ENCODE results near the gene CALHM1.

Gene CALHM1

DNA sequence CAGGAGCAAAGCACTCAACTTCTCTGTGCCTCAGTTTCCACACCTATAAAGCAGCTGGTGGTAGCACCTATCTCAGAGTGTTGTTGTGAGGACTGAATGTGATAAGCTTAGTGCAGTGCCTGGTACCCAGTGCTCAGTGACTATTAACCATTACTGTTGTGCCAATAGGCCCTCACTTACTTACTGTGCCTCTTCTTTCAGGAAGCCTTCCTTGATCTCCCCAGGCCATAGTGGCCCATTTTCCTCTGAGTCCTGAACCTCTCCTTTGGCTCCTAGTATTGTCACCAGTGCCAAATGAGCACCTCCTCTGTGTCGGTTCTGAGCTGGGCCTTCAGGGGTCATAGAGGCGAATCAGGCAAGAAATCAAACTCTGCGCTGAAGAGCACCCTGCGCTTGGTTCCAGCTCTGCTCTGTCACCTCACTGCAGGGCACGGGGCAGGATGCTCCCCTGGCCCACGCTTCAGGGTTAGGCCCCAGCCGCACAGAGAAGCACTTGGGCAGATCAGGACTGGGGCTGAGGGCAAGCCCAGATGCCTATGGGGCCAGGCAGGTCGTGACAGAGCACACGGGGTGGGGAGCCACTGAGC lies 2.5 kb downstream of the CALHM1 start:
- no peak for DNase-seq (ENCODE audit: low read depth in 1 of 2, low spot score in 1 of 2)

DNA sequence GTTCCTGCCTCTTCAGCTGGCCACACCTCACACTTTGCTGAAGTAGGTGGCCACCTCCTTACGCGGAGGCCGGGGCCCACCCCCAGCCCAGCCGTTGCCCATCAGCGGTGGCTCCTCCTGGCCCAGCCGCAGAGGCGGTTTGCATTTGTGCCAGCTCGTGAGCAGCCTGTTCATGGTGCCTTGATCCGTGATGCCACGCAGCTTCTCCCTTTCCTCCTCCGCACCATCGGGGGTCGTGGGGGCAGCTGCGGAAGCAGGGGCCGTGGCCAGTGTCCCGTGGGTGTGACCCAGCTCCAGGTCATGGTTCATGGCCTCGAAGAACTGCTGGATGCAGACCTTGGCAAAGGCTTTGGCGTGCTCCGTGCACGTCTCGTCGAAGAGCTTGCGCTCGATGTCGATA lies 3.5 kb downstream of the CALHM1 start:
- no peak for DNase-seq (ENCODE audit: low read depth in 1 of 2, low spot score in 1 of 2)

DNA sequence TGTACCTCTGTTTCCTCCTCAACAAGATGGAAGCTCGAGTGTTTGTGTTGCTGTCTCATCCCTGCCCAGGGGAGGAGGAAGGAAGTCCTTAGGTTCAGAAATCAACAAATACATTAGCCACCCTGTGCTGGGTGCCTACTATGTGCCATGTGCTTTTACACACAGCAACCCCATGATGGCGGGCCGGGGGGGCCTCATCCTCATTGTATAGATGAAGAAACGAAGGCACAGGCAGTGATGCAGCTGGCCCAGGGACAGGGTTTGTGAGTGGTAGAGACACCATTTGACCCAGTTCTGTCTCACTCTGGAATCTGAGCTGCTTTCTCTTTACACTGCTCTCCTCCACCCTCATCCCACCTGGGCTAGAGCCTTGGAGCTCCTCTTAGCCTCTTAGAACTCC lies 4.7 kb downstream of the CALHM1 start:
- no peak for DNase-seq (ENCODE audit: low read depth in 1 of 2, low spot score in 1 of 2)

DNA sequence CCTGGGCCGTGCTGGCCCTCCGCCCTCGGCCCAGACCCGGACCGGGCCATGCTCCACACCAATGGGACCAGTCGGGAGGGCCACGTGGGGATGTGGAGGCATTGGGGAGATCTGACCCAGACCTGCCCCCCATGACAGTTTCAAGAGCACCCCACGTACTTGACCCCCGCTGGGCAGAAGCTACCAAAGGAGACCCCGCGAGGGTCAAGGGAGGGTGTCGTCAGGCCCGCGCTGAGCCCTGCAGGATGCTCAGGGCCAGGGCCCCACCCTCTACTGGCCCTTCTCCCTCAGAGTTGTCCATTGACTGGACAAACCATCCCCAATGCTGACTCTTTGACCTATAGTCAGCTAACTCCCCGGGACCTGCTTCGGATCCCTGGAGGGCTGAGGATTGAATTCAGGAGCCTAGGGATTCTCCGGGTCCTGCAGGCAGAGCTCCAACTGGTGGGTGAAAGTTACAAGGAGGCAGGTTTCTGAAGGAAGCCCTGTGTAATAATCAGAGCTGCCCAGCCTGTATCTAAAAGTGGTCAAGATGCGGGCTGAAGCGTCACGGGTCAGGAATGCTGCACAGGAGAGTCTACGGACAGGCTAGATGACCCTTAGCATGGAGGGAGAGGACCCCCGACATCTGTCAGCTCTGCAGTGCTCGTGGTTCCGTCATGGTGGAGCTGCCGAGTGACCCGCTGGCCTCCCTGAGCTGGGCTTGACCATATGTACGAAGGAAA lies 6.0 kb downstream of the CALHM1 start:
- DNase-seq (ENCODE audit: low read depth in 1 of 2, low spot score in 1 of 2): no peak

DNA sequence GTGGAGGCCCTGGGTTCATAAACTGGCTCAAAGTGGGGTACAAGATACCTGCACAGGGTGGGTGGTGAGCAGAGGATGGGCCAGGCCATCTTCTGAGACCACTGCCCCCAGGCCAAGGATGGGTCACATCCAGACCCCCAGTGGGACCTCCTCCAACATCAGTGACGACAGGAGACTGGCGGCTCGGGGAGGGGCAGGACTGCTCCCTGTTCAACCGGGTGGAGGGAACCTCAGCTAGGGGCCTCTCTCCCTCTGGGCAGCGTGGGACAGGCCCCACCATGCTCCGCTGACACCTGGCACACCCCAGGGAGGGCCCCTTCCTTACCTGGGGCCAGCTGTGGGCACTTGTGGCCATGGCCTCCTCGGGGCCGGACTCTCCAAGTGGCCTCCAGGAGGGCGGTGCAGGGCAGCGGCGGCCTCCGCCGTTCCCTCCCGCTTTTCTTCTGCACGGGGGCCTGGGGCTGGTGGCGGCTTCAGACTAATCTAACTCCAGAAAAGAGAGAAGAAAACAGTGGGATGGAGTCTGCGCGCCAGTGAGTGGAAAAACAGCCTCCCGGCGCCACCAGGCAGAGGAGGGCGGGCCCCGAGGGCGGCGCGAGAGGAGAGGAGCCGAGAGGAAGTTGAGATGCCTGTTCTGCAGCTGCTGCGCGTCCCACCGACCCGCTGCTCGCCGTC lies 6.7 kb downstream of the CALHM1 start, which contains the start of gene CALHM2:
Gene CALHM2 (minus strand): TSS at position 540 of the 675 bp plus-strand sequence. CDS start 2,429 bp downstream, outside the sequence.
- DNase-seq (ENCODE audit: low read depth in 1 of 2, low spot score in 1 of 2): peak; percentile 33 to 35

DNA sequence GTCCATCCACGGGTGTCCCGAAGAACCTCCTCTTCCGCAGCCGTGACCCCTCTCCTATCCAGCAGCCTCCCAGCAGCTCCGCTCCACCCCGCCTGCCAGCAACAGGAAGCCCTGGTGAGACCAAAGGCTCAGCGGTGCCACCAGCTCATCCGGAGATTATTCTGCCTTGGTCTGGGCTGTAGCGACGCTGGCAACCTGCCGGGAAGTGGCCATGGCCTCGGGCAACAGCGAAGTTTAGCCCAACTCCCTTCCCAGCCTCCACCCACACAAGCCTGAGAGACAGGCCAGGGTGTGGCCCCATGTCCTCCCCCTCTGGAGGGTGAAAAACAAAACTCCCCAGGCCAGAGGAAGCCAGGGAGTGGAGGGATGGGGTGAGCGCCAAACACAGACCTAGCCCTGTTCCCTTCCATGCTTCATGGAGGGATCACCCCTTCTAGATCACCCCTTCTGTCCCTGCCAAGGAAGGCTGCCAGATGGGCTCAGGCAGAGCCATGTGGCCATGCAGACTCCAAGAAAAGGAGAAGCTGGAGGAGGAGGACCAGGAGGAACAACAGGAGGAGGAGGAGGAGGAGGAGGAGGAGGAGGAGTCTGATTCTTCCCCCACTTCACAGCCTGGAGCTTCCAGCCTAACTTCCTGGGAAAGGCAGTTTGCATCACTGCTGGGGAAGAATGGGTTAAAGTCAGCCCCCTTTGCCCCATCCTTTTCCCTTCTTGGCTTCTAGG lies 7.4 kb downstream of the CALHM1 start:
- peak in 1 of 2 donors; percentile 19 for DNase-seq (ENCODE audit: low read depth in 1 of 2, low spot score in 1 of 2)

DNA sequence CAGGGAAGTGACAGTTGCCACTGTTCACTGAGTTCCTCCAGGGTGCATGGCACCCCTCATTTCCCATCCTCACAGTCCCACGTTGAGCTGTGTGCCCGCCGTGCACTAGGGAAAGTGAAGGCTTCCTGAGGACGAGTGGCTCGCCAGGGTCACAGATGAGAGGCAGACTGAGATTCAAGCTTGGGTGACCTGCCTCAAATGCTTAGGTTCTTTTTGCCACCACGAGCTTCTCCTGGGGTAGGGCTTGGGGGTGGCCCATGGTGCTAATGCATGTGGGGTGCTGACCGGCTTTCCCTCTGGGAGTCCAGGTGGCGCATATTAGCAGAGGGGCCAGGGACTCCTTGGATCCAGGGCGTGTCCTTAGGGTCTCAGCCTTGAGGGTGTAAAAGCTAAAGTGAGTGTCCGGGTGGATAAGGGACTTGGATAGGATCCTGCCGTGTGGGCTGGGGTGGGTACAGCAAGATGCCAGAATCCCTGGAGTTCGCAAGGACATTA lies 8.5 kb downstream of the CALHM1 start:
- DNase-seq (ENCODE audit: low read depth in 1 of 2, low spot score in 1 of 2): no peak

DNA sequence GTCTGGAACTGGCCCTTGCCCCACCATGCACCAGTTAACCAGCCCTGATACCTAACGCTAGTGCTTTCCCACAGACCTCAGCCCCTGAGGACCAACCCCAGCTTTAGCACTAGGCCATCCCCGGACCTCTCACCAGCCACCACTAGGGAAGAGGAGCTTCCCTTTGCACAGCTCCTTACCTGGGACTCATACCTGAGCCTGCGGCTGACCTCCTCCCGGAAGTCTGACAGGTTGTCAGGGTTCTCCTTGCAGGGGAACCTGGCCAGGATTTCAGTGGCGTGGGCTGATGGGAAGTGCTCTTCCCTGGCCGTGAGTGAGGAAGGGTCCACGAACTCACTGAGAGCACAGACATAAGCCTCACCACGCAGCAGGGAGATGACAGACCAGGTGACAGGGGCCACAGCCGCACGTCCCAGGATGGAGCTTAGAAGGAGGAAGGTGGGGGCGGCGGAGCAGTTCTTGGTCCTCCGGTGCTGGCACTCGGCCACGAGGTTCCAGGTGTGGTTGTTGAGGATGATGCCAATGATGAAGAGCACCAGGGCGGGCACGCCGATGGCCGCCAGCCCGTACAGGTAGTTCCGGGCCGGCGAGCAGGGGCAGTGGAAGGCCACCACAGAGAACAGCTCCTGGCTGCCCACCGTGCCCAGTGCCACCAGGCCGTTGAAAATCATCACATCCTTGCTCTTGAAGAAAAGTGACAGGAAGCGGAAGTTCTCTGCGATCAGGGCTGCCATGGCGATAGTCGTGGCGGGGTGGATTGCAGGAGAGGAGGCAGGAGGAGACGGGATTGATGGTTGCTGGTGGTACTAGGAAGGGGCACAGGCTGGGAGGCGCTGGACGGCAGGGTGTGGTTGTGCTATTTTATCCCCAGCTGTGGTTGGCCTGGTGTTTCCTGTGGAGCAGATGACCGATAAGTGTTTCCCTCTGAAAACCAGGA lies 9.2 kb downstream of the CALHM1 start:
- DNase-seq (ENCODE audit: low read depth in 1 of 2, low spot score in 1 of 2): no peak

DNA sequence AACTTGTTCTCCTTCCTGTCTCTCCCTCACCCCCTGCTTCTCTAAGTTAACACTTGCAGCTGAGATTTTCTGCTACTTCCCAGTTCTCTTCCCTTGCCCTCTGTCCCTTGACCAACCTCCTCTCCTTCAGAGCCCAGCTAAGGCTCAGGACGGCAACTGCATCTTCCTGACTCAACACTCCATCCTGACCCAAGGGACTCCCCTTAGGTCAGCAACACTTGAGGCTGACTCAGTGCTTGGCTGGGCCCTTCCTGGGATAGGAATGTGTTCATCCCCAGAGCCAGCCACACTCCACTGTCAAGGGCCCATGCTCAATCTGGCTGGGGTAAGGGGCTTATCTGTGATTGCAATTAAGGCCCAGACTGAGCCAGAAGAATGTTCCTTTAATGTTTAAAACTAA lies 10.0 kb downstream of the CALHM1 start:
- no peak for DNase-seq (ENCODE audit: low read depth in 1 of 2, low spot score in 1 of 2)

DNA sequence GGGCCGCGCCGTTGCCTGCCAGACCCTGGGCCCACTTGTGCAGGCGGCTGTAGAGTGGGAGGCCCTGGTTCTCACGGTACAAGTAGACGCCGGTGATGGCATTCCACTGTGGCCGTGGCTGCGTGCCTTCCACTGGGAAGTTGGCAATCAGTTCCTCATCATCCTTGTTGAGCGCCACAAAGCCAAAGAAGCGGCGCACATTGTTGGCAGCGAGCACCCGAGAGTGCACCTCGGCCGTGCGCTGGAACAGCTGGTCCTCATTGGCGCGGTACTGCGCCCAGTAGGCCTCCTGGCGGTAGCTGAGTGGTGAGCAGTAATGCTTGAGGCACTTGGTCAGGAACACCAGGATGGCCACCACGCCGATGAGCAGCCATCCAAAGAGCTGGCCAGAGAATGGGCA lies 11.5 kb downstream of the CALHM1 start:
- DNase-seq (ENCODE audit: low read depth in 1 of 2, low spot score in 1 of 2): no peak

DNA sequence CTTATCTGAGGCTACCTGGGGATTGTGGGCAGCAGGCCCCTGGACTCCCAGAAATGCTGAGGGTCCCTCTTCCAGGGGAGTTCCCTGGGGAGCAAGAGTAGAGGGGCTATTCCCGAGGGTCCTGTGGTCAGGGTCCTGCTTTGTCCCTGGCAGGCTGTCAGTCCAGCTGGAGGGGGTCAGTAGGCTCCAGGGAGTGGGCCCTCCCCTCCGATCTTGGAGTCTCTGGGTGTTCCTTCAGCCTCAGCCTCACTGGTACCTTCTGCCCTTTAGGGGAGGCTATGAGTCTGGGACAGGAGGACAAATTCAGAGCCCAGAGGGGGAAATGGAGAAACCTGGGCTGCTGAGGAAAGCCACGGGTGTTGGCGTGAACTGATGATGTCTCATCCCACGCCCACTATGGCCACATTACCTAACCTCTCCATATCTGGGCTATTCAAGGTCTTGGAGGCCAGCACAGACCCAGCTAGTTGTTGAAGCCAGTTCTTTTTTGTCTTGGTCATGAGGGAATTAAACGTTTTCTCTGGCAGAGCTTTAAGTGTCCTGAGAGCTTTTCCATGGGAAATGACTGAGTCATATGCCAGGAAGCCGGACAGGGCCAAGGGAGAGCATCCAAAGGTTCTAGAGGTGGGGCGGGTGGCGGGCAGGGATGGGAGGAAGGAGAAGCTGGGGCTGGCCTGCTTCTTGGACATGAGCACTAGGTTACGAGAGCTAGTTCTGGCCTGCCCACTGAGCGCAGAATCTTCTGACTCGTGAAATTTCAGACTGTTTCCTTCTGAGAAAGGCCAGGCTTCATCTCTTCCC lies 12.7 kb downstream of the CALHM1 start:
- no peak for DNase-seq (ENCODE audit: low read depth in 1 of 2, low spot score in 1 of 2)

DNA sequence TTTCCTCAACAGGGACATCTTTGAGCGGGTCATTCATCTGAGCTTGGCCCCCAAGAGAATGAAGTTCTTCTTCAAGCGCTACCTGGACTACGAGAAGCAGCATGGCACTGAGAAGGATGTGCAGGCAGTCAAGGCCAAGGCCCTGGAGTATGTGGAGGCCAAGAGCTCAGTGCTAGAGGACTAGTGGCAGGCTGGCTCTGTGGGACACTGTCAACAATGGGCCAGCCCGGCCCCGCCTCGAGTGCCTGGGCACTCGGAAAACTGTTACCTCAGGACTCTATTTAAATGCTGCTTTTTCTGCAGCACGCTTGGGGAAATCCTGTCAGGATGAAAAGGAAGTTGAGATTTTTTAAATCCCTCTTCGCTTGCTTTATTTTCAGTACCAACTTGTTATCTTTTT lies 13.3 kb downstream of the CALHM1 start:
- DNase-seq (ENCODE audit: low read depth in 1 of 2, low spot score in 1 of 2): no peak

DNA sequence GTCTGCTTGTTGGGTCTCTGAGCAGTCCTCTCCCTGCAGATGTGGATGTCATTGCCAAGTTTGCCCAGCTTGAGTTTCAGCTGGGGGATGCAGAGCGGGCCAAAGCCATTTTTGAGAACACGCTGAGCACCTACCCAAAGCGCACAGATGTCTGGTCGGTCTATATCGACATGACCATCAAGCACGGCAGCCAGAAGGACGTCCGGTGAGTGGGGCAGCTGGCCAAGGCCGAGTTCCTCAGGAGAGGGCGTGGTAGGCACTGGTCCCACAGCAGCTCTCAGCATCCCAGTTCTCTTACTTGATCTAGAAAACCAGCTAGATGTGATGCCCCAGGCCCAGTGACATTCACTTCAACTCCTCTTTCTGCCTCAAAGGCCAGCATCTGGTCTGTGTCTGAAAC lies 14.2 kb downstream of the CALHM1 start:
- DNase-seq (ENCODE audit: low read depth in 1 of 2, low spot score in 1 of 2): no peak

DNA sequence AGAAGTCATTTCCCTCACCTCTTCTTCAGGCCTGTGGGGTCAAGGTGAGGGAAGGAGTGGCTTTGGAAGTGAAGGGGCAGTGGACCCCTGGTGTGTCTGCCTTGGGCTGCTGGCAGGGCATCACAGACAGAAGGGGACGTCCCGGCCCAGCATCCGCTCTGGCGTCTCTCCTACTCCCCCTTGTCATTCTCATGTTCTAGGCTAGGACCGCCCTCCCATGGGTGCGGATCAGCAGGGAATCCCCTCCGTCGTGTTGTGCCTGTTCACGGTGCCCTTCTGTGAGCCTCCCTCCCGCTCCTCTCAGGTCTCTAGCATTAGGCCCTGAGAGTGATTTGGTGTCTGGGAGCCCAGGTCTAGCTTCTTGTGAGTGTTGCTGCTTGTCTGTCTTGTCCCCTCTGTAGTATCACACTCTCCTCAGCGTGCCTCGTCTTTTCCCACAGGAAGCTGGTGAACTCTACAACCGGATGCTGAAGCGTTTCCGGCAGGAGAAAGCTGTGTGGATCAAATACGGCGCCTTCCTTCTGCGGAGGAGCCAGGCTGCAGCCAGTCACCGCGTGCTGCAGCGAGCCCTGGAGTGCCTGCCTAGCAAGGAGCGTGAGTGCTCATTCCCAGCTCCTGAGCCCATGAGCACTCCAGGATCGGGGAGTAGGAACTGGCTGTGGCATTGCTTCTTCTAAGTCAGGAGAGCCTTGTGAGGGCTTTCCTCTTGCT lies 15.1 kb downstream of the CALHM1 start:
- no peak for DNase-seq (ENCODE audit: low read depth in 1 of 2, low spot score in 1 of 2)

DNA sequence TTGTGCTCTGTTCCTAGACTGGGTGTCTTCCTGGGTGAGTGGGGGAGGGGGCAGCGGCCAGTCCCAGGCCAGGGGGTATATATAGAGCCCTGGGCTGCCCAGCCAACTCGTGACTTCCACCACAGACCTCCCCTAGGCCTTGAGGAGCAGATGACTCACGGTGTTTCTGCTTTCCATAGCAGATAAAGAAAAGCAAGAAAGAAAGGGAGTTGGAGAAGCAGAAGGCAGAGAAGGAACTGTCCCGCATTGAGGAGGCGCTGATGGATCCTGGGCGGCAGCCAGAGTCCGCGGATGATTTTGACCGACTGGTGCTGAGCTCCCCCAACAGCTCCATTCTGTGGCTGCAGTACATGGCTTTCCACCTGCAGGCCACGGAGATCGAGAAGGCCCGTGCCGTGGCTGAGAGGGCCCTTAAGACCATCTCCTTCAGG lies 16.7 kb downstream of the CALHM1 start:
- no peak for DNase-seq (ENCODE audit: low read depth in 1 of 2, low spot score in 1 of 2)

DNA sequence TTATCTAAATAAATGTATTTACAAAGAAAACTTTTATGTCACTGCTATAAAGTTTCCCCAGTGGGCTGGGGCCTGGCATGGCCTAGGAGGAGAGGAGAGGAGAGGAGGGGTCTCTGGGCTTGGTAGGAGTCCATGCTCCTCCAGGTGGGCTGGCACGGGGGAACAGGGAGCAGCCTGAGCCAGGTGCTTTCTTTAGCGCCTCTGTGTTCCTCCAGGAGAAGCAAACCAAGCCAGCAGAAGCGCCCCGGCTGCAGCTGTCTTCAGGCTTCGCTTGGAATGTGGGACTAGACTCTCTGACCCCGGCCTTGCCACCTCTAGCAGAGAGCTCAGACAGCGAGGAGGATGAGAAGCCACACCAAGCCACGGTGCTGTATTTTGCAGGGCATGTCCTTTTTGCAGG lies 17.1 kb downstream of the CALHM1 start:
- DNase-seq (ENCODE audit: low read depth in 1 of 2, low spot score in 1 of 2): no peak

DNA sequence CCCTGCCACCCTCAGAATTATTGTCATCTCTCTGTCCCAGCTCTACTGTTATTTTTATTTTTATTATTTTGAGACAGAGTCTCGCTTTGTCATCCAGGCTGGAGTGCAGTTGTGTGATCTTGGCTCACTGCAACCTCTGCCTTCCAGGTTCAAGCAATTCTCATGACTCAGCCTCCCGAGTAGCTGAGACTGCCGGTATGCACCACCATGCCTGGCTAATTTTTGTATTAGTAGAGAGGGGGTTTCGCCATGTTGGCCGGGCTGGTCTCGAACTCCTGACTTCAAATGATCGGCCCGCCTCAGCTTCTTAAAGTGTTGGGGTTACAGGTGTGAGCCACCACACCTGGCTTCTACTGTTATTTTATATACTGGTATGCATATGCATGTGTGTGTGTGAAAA lies 17.5 kb downstream of the CALHM1 start:
- DNase-seq (ENCODE audit: low read depth in 1 of 2, low spot score in 1 of 2): no peak

DNA sequence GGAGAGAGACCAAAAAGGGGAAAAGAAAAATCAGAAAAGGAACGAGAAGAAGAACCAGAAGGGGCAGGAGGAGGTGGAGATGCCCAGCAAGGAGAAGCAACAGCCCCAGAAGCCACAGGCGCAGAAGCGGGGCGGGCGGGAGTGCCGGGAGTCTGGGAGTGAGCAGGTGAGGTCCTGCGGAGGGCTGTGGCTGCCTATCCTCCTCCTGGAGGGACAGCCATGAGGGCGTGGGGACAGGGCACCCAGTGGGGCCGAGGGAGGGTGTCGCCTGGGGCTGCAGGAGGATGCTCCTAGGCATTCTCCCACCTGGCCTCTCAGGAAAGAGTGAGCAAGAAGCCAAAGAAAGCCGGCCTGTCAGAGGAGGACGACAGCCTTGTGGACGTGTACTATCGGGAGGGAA lies 18.3 kb downstream of the CALHM1 start:
- DNase-seq (ENCODE audit: low read depth in 1 of 2, low spot score in 1 of 2): no peak

DNA sequence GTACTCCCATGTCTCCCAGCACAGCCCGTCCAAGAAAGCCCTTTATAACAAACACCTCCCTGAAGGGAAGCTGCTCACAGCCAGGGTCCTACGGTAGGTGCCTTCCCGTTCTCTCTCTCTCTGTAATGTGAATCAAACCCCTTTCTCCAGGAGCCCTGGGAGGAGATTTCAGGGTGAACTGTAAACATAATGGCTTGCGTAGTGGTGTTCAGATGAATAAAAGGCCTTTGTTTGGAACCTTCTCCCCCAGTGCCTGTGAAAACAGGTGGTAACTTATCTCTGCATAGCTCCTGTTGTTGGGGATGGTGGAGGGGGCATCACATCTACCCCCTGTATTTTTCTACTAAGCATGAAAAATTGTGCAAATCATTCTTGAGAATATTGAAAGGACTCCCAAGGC lies 18.9 kb downstream of the CALHM1 start:
- DNase-seq (ENCODE audit: low read depth in 1 of 2, low spot score in 1 of 2): no peak
